ACHN (cell line): ENCODE measurements around the gene DNAJC16.
"Not testable (repeated sequence)": the region's sequence is repeated elsewhere in the genome, so short reads cannot be mapped to it uniquely, and the experiment has no call there.

Source experiments
- DNase-seq: peaks from one replicate; pipeline ENCODE4 v3.0.0-alpha.2; 2015
- in situ Hi-C: cut with HindIII; loops from 2 replicates; pipeline ENCODE4 v1.10.0; 2017; ENCODE audit warnings: low sequenced_read_pairs, low pct_ligation_motif_present, low pct_unique_long_range_greater_than_20kb

Gene DNAJC16

GRCh38 chr1:15526490-15527339 lies at the start of gene DNAJC16:
Gene DNAJC16 (plus strand): TSS chr1:15526848. CDS start chr1:15529106, 2,258 bp downstream.
- in situ Hi-C loops, result no loop called here
- DNase-seq, result peak; percentile 99

- in situ Hi-C loops, result no loop called here
- no peak for DNase-seq
These were observed 49.7 kb upstream of the DNAJC16 start for GRCh38 chr1:15476927-15477326.

- no peak for DNase-seq
- in situ Hi-C loops, result no loop called here
These were observed 48.9 kb upstream of the DNAJC16 start for GRCh38 chr1:15477646-15478212.

GRCh38 chr1:15479654-15480347 lies 46.8 kb upstream of the DNAJC16 start:
- in situ Hi-C loops, result no loop called here
- no peak for DNase-seq

GRCh38 chr1:15482455-15482854 lies 44.2 kb upstream of the DNAJC16 start:
- in situ Hi-C loops, DNase-seq: not testable (repeated sequence)

- DNase-seq, in situ Hi-C loops: not testable (repeated sequence)
These were observed 43.6 kb upstream of the DNAJC16 start for GRCh38 chr1:15482983-15483543.

- in situ Hi-C loops, result no loop called here
- DNase-seq, result no peak
These were observed 42.7 kb upstream of the DNAJC16 start for GRCh38 chr1:15483971-15484370.

GRCh38 chr1:15484443-15484842 lies 42.2 kb upstream of the DNAJC16 start:
- in situ Hi-C loops, DNase-seq: not testable (repeated sequence)

GRCh38 chr1:15485636-15486035 lies 41.0 kb upstream of the DNAJC16 start:
- DNase-seq, result no peak
- in situ Hi-C loops, result no loop called here

GRCh38 chr1:15486844-15487610 lies 39.6 kb upstream of the DNAJC16 start:
- in situ Hi-C loops, DNase-seq: not testable (repeated sequence)

GRCh38 chr1:15488371-15488770 lies 38.3 kb upstream of the DNAJC16 start:
- no peak for DNase-seq
- in situ Hi-C loops, result no loop called here

- no peak for DNase-seq
- in situ Hi-C loops, result no loop called here
These were observed 37.5 kb upstream of the DNAJC16 start for GRCh38 chr1:15489052-15489736.

GRCh38 chr1:15491010-15491409 lies 35.6 kb upstream of the DNAJC16 start:
- DNase-seq, in situ Hi-C loops: not testable (repeated sequence)

GRCh38 chr1:15492596-15492995 lies 34.1 kb upstream of the DNAJC16 start:
- in situ Hi-C loops, result no loop called here
- no peak for DNase-seq

GRCh38 chr1:15493869-15494390 lies 32.7 kb upstream of the DNAJC16 start:
- DNase-seq, result no peak
- in situ Hi-C loops, result no loop called here

GRCh38 chr1:15500184-15501178 lies 26.2 kb upstream of the DNAJC16 start:
- in situ Hi-C loops, result no loop called here
- no peak for DNase-seq
